Endothelial cell of umbilical vein (primary cell): ENCODE measurements around the gene AQP10. TPM values are rescaled to one million over a fixed set of nuclear protein-coding genes. Genes with fewer than 3 reads are reported as not detected.

Source experiments
- BruUV-seq: library from RNA; stranded (reverse); fragments of 400-500 nt; replicated peaks from 2 replicates; lab custom pipeline; 2021; lab: Mats Ljungman, UMichigan
- CTCF ChIA-PET: fragments of 300-600, 350-600 bp; sonication (Branson Sonifier 250); formaldehyde crosslinking; loops from one replicate; lab custom pipeline; 2021; ENCODE audit warnings: antibody characterized with exemption, inconsistent platforms; lab: Charles Lee
- POLR2A ChIA-PET: fragments of 300-600, 350-600 bp; sonication (Branson Sonifier 250); formaldehyde crosslinking; loops from one replicate; lab custom pipeline; 2021; ENCODE audit warnings: antibody characterized with exemption, inconsistent platforms; lab: Charles Lee
- DNase-seq: peaks from one replicate; pipeline ENCODE4 v3.0.0-alpha.2; 2011; ENCODE audit warnings: low read depth, low spot score
- FAIRE-seq: peaks from 2 replicates; lab custom pipeline; 2011; peaks lifted over from hg19 to GRCh38; lab: Jason Lieb, UNC
- H2AFZ ChIP-seq: 2 replicates; pipeline ENCODE4 v1.6.0; 2012; ENCODE audit warnings: low read depth, low read length, control low read depth, inconsistent platforms
- H3K27ac ChIP-seq: 2 replicates; pipeline ENCODE4 v1.5.1; 2011; ENCODE audit warnings: low read depth, mild to moderate bottlenecking, control low read depth, low read length, moderate library complexity; ENCODE audit not compliant: insufficient read depth
- H3K27me3 ChIP-seq, 2 experiments: 2 replicates each; pipeline versions ENCODE4 v1.6.0 to v1.6.1; 2011; ENCODE audit warnings: low read length in 2 of 2, mixed read lengths in 1 of 2; ENCODE audit not compliant: control insufficient read depth in 2 of 2, insufficient read depth in 2 of 2
- H3K36me3 ChIP-seq, 2 experiments: 2 replicates in 1 of 2; 3 replicates in 1 of 2; pipeline ENCODE4 v1.5.1; 2011; ENCODE audit warnings: low read length in 2 of 2, mild to moderate bottlenecking in 1 of 2, moderate library complexity in 1 of 2; ENCODE audit not compliant: control insufficient read depth in 2 of 2, insufficient read depth in 2 of 2; ENCODE audit errors: extremely low read depth in 1 of 2
- H3K4me1 ChIP-seq: 3 replicates; pipeline ENCODE4 v1.5.1; 2011; ENCODE audit warnings: mild to moderate bottlenecking, low read length; ENCODE audit not compliant: control insufficient read depth, insufficient read depth; ENCODE audit errors: extremely low read depth
- H3K4me2 ChIP-seq: 2 replicates; pipeline ENCODE4 v1.6.1; 2011; ENCODE audit warnings: low read length, control low read depth, mixed read lengths; ENCODE audit not compliant: insufficient read depth
- H3K4me3 ChIP-seq, 3 experiments: fragments of 200-600 bp in 1 of 3; sonication (generic), shearing (Covaris generic) in 1 of 3; replicated peaks in 1 of 3; 2 replicates each; pipeline ENCODE4 v1.5.1; 2011 to 2016; ENCODE audit warnings: control low read depth in 3 of 3, low read length in 3 of 3, mild to moderate bottlenecking in 2 of 3, inconsistent platforms in 1 of 3, low read depth in 1 of 3, moderate library complexity in 1 of 3; ENCODE audit not compliant: insufficient read depth in 1 of 3
- H3K79me2 ChIP-seq: 2 replicates; pipeline ENCODE4 v1.6.0; 2012; ENCODE audit warnings: low read length, inconsistent platforms; ENCODE audit not compliant: control insufficient read depth, insufficient read depth
- H3K9ac ChIP-seq: replicated peaks from 2 replicates; pipeline ENCODE3; 2011; ENCODE audit warnings: low read length, control low read depth; ENCODE audit not compliant: insufficient read depth; ENCODE audit errors: extremely low read depth
- H3K9me1 ChIP-seq: replicated peaks from 3 replicates; pipeline ENCODE4 v1.6.0; 2011; ENCODE audit warnings: mild to moderate bottlenecking, low read length; ENCODE audit not compliant: control insufficient read depth, insufficient read depth; ENCODE audit errors: extremely low read depth
- H3K9me3 ChIP-seq: replicated peaks from 2 replicates; pipeline ENCODE4 v1.5.1; 2012; ENCODE audit warnings: low read length, inconsistent platforms; ENCODE audit not compliant: control insufficient read depth, insufficient read depth
- H4K20me1 ChIP-seq: replicated peaks from 2 replicates; pipeline ENCODE3; 2011; ENCODE audit warnings: mild to moderate bottlenecking, low read length; ENCODE audit not compliant: control insufficient read depth, insufficient read depth; ENCODE audit errors: extremely low read depth
- EZH2 ChIP-seq: IDR thresholded peaks from 2 replicates; pipeline ENCODE4 v1.6.1; 2012; ENCODE audit warnings: borderline replicate concordance, low read depth, mild to moderate bottlenecking, moderate library complexity, low read length, inconsistent platforms; ENCODE audit not compliant: severe bottlenecking
- GATA2 ChIP-seq: IDR thresholded peaks from 2 replicates; pipeline ENCODE4 v1.7.0; 2011; ENCODE audit warnings: low read depth, mild to moderate bottlenecking, moderate library complexity, mixed read lengths, low read length; ENCODE audit not compliant: insufficient read length, insufficient read depth
- POLR2A ChIP-seq: IDR thresholded peaks from 2 replicates; pipeline ENCODE4 v1.6.1; 2012; ENCODE audit warnings: low read depth, mild to moderate bottlenecking, control low read depth, low read length
- POLR2AphosphoS5 ChIP-seq: IDR thresholded peaks from 2 replicates; pipeline ENCODE4 v1.6.1; 2012; ENCODE audit warnings: low read depth, mild to moderate bottlenecking, control low read depth, low read length, moderate library complexity; ENCODE audit not compliant: insufficient read depth
- dilution Hi-C: fragments of 300-500 bp; cut with MboI; formaldehyde crosslinking; loops from one replicate; pipeline ENCODE4 v1.15.0; 2019; ENCODE audit warnings: low sequenced_read_pairs; ENCODE audit not compliant: extremely low pct_ligation_motif_present
- intact Hi-C: fragments of 100-400 bp; cut with micrococcal nuclease; formaldehyde crosslinking; loops from one replicate; pipeline ENCODE4 v1.10.0; 2022
- polyA plus RNA-seq, 4 experiments: library from polyadenylated mRNA; depleted of rRNA in 3 of 4; stranded (reverse) in 3 of 4; unstranded in 1 of 4; fragments of >200 nt; gene quantifications; 2 replicates each; pipeline versions ENCODE4 v1.2.1 to v1.2.3, GENCODE V29; 2011 to 2012; ENCODE audit warnings: missing spikeins in 1 of 4
- total RNA-seq: library from RNA; stranded (reverse); gene quantifications from 2 replicates; pipeline ENCODE4 v1.2.3, GENCODE V29; 2021
- TF ChIP-seq, protein P1 (sequence below), 2 donors: IDR thresholded peaks; 1 replicate in 1 of 2; 2 replicates in 1 of 2; pipeline ENCODE4 v1.5.1; 2011; ENCODE audit warnings: low read length in 2 of 2, mild to moderate bottlenecking in 2 of 2, moderate library complexity in 2 of 2, control low read depth in 1 of 2, inconsistent platforms in 1 of 2, low read depth in 1 of 2; ENCODE audit not compliant: insufficient read depth in 1 of 2; ENCODE audit errors: extremely low read depth in 1 of 2

The AQP10 gene
- total and polyA plus RNA-seq, 2 donors (not counting 3 experiments of a cell fraction or from before 2014, with no cell fraction given) = not detected

DNA sequence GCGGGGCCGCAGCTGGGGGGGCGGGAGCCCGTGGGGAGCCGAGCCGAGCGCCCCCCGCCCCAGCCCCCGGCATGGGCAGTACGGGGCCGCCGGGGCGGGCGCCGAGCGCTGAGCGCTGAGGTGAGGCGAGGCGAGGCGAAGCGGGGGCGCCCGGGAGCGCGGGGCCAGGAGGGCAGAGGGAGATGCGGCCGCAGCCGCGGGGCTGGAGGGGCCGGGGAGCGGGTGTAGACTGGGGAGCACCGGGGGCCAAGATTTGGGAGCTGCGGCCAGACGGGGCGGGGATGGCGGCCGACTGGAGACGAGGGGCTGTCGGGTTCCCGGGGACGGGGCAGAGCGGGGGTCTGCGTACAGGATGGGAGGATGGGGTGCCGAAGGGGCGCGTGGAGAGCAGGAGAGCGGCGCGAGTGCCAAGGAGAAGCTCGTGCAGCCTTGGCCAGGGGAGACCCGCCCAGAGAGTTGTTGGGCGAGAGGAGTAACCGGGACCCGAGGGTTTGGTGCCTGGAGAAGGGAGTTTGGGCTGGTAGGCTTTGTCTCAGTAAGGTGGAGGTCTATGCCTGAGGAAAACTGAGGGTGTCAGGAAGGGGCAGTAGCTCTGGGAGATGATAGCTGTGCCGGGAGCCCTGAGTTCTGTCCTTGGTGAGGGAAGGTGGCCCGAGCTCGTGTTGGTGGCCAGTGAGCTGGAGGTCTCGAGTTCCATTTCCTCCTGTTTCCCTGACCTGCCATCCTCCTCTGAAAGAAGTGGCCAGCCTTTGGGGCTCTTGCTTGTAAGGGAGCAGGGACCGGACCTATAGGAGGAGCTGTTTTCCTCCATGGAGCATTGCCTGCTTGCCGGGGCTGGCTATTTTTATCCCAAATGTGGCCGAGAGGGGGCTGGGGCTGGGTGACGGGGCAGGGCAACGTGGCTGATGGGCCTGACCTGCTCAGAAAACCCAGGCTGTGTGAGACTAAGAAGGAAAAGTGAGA is 5.0 kb downstream of the AQP10 start:
- POLR2A ChIA-PET = interaction anchor here (1.0 to 1.7 kb wide), 2 partner anchors 9 kb away, joined by 4 read pairs; no protein-coding TSS in a partner anchor
- H3K4me1 ChIP-seq = peaks cover 22% of the 10 kb centered on the region
- BruUV-seq = TSS peak; percentile 50
- peak overlapping the region; percentile 65 for H3K9ac ChIP-seq
- peak overlapping the region; percentile 51 for H2AFZ ChIP-seq
- peaks cover 0 to 8% of the 10 kb centered on the region in 2 experiments for H3K27me3 ChIP-seq
- peak overlapping the region; percentile 45 to 88 (median 75) for H3K4me3 ChIP-seq
- CTCF ChIA-PET = interaction anchor here (0.6 to 7.8 kb wide), 13 partner anchors 9 to 318 kb away, joined by 3 to 210 read pairs (median 3); no protein-coding TSS in a partner anchor
- dilution Hi-C loops (no loop called here), intact Hi-C loops (loop anchor here (1.0 to 5.0 kb wide), 6 partner anchors 9 to 233 kb away; partner anchors contain the start of genes HAX1 and UBE2Q1)
- peaks cover 0 to 5% of the 10 kb centered on the region in 2 experiments for H3K36me3 ChIP-seq
- FAIRE-seq (peak; percentile 84), DNase-seq (peak; percentile 83)
- H3K9me1 ChIP-seq = no peaks in the 10 kb centered on the region
- no peaks in the 10 kb centered on the region for H3K9me3 ChIP-seq
- H4K20me1 ChIP-seq = no peaks in the 10 kb centered on the region
- H3K27ac ChIP-seq = peak overlapping the region; percentile 52
- H3K79me2 ChIP-seq = peaks cover 7% of the 10 kb centered on the region
- peak overlapping the region; percentile 73 for H3K4me2 ChIP-seq
- TF ChIP-seq EZH2 = no peak
- TF ChIP-seq GATA2 = no peak
- TF ChIP-seq POLR2A = peak; percentile 45
- TF ChIP-seq POLR2AphosphoS5 = peak; percentile 41
- TF ChIP-seq, protein P1, sequence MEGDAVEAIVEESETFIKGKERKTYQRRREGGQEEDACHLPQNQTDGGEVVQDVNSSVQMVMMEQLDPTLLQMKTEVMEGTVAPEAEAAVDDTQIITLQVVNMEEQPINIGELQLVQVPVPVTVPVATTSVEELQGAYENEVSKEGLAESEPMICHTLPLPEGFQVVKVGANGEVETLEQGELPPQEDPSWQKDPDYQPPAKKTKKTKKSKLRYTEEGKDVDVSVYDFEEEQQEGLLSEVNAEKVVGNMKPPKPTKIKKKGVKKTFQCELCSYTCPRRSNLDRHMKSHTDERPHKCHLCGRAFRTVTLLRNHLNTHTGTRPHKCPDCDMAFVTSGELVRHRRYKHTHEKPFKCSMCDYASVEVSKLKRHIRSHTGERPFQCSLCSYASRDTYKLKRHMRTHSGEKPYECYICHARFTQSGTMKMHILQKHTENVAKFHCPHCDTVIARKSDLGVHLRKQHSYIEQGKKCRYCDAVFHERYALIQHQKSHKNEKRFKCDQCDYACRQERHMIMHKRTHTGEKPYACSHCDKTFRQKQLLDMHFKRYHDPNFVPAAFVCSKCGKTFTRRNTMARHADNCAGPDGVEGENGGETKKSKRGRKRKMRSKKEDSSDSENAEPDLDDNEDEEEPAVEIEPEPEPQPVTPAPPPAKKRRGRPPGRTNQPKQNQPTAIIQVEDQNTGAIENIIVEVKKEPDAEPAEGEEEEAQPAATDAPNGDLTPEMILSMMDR (IDR thresholded peaks at IDR 0.05; ENCODE audit: extremely low read depth in 1 of 2, insufficient read depth in 1 of 2, low read depth in 1 of 2, low read length in 2 of 2) = peak; percentile 57 to 83
